ENCODE results near the gene HSF4. TPM values are rescaled to one million over a fixed set of nuclear protein-coding genes. Genes with fewer than 3 reads are reported as not detected.
A peak's percentile ranks its signal among the peaks of the same experiment; 100 is the strongest.

The HSF4 gene
- total RNA-seq, 2 experiments from 2014 or later: 9.3 to 10.1 TPM

DNA sequence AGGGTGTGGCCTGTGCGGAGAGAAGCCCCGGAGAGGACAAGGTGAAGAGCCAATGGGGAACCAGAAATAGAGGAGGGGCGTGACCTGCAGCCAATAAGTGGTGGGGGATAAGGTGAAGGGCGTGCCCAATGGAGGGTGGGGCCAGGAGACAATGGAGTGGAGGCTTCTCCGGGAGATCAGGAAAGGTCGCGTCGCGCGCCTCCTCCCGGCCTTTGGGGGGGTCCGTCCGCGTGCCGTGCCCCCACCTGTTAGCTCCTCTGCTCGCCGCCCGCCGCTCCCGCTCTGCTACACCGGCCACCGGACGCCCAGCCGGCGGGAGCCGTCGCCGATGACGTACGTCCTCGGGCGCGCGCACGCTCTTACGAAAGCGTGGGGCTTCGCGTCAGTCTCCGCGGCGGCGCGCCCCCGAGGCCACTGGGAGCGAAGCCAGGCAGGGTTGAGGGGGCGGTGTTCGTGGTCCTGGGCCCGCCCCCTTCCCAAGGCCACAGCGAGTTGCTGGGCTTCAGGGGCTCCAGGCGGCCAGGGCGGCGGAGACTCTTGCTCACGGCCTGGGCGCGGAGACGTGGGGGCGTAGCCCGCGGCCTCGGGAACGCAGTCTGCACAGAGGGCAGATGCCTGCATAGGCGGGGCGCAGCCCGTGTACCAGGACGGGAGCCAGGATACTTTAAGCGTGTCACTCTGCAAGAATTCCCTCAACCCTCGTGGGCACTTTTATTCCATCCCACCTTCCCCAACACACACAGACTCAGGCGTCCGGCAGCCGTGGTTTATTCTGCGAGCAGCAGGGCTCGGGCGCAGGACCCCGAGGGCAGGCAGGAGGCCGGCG, 19.3 kb downstream of the HSF4 start, which contains the start of gene MATCAP1:
TSS of gene MATCAP1 (minus strand) at position 337 of the 826 bp plus-strand sequence. CDS start 3,353 bp downstream, outside the sequence.
- H3K27me3 Mint-ChIP-seq: peaks cover 25% of the 10 kb centered on the region
- peak within 1 kb of the TSS; percentile 53 for H3K4me3 Mint-ChIP-seq
- no peak within 1 kb of the TSS for H3K27ac Mint-ChIP-seq
- peak; percentile 92 for DNase-seq
- H3K36me3 Mint-ChIP-seq: peaks cover 1% of the 10 kb centered on the region
- no peaks in the 10 kb centered on the region for H3K9me3 Mint-ChIP-seq
- peaks cover 9% of the 10 kb centered on the region for H3K4me1 Mint-ChIP-seq

DNA sequence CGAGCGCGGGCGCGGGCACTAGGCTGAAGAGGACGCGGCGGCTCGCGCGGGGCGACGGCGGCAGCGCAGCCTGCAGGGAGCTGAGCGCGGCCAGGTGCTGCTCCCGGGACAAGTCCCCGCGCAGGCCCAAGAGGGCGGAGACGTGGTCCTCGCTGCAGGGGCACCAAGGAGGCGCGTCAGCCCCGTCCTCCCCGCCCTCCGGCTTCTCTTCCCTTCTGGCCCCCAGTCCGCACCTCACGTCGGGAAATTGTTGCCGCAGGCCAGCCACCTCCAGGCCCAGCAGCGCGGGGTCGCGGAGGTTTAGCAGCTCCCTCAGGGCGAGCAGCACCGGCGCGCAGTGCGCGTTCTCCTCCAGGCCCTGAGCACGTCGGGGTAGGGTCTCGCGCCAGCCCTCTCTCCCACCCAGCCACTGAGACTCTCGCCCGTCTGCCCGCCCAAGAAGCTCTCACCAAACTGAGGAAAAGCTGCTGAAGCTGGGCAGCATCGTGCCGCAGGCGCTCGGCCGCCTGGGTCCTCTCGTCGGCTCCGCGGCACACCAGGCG, 20.0 kb downstream of the HSF4 start:
- Mint-ChIP-seq H3K27me3 (peaks cover 18% of the 10 kb centered on the region), H3K4me1 (peaks cover 9% of the 10 kb centered on the region), H3K4me3 (peak overlapping the region; percentile 53), H3K36me3 (no peaks in the 10 kb centered on the region), H3K27ac (no peak overlapping the region), H3K9me3 (no peaks in the 10 kb centered on the region)
- DNase-seq: no peak

DNA sequence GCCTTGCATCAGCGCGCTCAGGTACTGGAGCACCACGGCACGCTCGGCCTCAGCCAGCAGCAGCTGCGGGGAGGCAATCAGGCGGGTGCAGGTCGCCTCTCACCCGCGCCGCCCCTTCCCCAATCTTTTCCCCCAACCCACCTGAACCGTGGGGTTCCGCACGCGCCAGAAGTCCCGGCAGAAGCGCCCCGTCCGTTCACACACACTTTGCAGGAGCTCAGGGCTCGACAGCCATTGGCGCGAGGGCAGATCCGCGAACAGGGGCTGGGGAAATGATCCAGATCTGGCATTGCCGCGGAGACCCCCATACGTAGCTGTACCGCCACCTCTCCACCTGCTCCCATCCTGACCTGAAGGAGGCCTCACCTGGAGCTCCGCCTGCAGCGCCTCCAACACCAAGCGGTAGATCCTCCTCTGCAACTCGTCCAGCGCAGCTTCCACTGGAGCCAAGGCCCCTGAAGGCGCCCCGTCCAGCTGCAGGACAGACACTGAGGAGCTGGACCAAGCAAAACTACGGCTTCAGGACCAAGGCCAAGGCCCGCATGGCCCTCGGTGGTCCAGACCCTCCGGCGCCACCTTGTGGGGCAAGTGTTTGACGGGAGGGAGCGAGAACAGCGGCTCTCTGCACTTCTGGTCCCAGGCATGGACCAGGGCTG, 20.6 kb downstream of the HSF4 start:
- Mint-ChIP-seq H3K36me3 (no peaks in the 10 kb centered on the region), H3K4me3 (peak overlapping the region; percentile 74), H3K27me3 (peaks cover 13% of the 10 kb centered on the region), H3K27ac (no peak overlapping the region), H3K9me3 (no peaks in the 10 kb centered on the region), H3K4me1 (peaks cover 9% of the 10 kb centered on the region)
- DNase-seq: peak; percentile 85

DNA sequence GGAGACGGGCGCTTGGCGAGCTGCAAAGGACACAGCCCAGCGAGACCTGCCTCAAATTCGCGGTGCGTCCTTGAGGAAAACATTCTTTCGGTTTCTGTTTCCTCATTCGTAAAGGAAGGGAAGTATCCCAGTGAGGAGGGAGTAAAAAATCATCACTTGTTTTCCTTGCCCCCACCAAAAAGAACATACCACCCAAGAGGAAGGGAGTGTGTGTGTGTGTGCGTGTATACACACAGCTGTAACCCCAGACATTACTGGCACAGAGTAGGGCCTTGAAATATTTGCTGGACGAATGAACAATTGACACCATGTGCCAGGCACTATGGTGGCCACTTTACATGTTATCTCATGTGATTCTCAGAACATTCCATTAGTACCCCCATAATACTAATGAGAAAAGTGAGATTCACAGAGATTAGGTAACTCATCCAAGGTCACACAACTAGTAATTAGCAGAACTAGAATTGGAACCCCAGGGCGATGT, 21.1 kb downstream of the HSF4 start:
- H3K4me3 Mint-ChIP-seq: no peak overlapping the region
- H3K27me3 Mint-ChIP-seq: peaks cover 13% of the 10 kb centered on the region
- H3K4me1 Mint-ChIP-seq: peaks cover 9% of the 10 kb centered on the region
- DNase-seq: no peak
- no peak overlapping the region for H3K27ac Mint-ChIP-seq
- H3K36me3 Mint-ChIP-seq: no peaks in the 10 kb centered on the region
- H3K9me3 Mint-ChIP-seq: no peaks in the 10 kb centered on the region

DNA sequence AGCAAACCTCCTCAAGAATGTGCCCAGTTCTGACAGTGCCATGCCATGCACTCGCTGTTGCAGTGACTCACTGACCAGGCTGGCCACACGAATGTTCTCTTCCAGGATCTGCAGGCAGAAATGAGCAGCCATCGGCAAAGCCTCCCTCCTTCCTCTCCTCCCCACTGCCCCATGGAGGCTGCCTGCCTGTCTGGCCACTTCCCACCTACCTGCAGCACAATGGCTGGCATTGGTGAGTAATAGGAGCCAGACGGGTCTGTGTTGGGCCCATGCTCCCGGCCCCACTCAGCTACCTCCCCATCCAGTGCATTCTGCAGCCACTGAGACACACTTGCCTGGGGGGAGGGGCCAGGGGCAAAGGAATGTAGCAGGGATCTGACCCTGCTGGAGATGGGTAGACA, 22.0 kb downstream of the HSF4 start:
- peaks cover 12% of the 10 kb centered on the region for H3K4me1 Mint-ChIP-seq
- DNase-seq: no peak

DNA sequence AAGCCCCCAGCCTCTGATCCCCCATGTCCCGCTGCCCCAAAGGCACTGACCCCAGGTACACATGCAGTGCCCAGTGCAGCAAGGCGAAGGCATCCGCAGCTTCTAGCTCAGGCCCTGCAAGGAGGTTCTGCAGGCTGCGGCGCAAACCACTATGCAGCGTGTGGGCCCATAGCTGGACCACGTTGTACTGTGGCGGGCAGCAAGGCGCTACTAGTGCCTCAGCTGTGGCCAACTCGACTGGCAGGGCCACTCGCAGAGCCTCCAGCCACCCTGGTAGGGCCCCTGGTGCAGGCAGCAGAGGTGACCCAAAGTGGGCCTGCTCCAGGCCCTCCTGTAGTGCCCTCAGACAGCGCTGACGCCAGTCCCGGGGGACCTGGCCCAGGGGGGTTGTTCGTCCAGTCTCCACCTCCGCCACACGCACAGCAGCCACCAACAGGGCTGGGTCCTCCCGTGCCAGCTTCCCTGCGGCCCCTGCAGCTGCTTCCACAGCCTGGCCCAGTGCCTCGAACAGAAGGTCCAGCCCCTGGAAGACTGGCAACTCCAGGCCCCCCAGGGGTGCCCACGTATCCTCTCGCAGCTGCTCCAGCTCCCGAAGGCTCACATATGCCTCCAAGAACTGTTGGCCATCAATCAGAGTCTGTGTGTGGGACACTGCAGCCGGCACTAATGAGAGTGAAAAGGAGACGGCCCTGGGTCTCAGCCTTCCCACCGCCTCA, 22.8 kb downstream of the HSF4 start:
- no peak for DNase-seq
- Mint-ChIP-seq H3K4me1 (peaks cover 12% of the 10 kb centered on the region), H3K27me3 (peaks cover 13% of the 10 kb centered on the region), H3K9me3 (no peaks in the 10 kb centered on the region), H3K4me3 (no peak overlapping the region), H3K27ac (no peak overlapping the region), H3K36me3 (no peaks in the 10 kb centered on the region)

More for the DNA sequence above, 22.0 kb downstream of the HSF4 start:
- Mint-ChIP-seq H3K27me3 (peaks cover 13% of the 10 kb centered on the region), H3K9me3 (no peaks in the 10 kb centered on the region), H3K27ac (no peak overlapping the region), H3K36me3 (no peaks in the 10 kb centered on the region), H3K4me3 (no peak overlapping the region)

DNA sequence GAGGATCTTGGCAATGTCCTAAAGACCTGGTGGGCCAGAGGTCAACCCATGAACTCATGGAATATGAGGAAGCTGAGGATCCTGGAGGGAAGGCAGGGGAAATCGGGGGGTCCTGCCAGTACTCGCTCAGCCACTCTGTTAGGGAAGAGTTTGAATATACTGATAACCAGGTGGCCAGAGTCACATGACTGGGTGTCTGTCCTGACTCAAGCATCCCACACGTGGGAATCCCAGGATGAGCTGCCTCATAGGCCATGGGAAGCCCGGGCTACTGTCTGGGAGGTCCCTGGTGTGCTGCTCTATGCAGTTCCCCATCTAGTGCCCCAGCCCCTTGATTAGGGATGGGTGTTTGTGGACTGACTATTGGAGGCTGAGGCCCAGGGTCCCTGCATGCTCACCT, 23.8 kb downstream of the HSF4 start:
- no peak overlapping the region for H3K4me3 Mint-ChIP-seq
- H3K4me1 Mint-ChIP-seq: peaks cover 19% of the 10 kb centered on the region
- H3K36me3 Mint-ChIP-seq: peaks cover 10% of the 10 kb centered on the region
- no peak overlapping the region for H3K27ac Mint-ChIP-seq
- no peaks in the 10 kb centered on the region for H3K9me3 Mint-ChIP-seq
- DNase-seq: no peak
- peaks cover 13% of the 10 kb centered on the region for H3K27me3 Mint-ChIP-seq

DNA sequence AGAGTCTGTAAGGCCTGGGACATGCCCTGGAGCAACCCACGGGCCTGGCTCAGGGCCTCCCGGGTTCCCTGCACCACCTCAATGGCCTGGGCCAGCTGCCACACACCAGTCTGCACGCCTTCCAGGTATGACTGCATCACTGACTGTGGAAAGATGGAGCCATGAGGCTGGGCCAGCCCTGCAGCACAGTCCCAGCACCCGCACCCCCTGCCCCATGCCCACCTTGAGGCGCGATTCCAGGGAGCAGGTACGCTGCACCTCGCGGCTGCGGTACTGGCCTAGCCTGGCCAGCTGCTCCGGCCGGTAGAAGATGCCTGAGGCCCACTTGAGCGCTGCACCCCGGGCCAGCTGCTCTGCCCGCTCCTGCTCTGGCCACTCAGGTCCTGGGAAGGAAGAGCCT, 24.3 kb downstream of the HSF4 start:
- no peaks in the 10 kb centered on the region for H3K9me3 Mint-ChIP-seq
- H3K36me3 Mint-ChIP-seq: peaks cover 15% of the 10 kb centered on the region
- H3K4me3 Mint-ChIP-seq: no peak overlapping the region
- H3K27ac Mint-ChIP-seq: no peak overlapping the region
- peaks cover 13% of the 10 kb centered on the region for H3K27me3 Mint-ChIP-seq
- peaks cover 24% of the 10 kb centered on the region for H3K4me1 Mint-ChIP-seq
- DNase-seq: no peak

DNA sequence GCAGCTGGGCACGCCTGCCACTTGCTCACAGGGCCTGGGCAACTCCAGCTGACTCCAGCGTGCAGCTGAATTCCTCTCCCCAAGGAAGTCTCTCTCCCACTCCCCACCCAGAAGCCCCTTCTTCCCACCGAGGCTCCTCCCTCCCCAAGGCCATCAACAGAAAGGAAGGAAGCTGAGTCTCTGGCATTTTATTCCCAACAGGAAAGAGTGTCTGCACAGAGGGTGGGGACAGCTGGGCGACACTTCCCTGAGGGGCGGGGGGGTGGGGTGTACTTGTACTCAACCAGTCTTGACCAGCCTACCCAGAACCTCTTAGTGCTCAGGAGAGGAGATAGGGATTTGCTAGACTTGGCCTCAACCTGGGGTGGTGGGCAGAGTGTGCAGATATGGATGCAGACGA, 25.5 kb downstream of the HSF4 start, which contains the start of gene EXOC3L1:
TSS of gene EXOC3L1 (minus strand) at position 96 of the 400 bp plus-strand sequence. CDS start 460 bp downstream, outside the sequence.
- Mint-ChIP-seq H3K36me3 (peaks cover 23% of the 10 kb centered on the region), H3K27ac (no peak within 1 kb of the TSS), H3K9me3 (no peaks in the 10 kb centered on the region), H3K4me1 (peaks cover 24% of the 10 kb centered on the region), H3K4me3 (no peak within 1 kb of the TSS), H3K27me3 (peaks cover 12% of the 10 kb centered on the region)
- DNase-seq: no peak

DNA sequence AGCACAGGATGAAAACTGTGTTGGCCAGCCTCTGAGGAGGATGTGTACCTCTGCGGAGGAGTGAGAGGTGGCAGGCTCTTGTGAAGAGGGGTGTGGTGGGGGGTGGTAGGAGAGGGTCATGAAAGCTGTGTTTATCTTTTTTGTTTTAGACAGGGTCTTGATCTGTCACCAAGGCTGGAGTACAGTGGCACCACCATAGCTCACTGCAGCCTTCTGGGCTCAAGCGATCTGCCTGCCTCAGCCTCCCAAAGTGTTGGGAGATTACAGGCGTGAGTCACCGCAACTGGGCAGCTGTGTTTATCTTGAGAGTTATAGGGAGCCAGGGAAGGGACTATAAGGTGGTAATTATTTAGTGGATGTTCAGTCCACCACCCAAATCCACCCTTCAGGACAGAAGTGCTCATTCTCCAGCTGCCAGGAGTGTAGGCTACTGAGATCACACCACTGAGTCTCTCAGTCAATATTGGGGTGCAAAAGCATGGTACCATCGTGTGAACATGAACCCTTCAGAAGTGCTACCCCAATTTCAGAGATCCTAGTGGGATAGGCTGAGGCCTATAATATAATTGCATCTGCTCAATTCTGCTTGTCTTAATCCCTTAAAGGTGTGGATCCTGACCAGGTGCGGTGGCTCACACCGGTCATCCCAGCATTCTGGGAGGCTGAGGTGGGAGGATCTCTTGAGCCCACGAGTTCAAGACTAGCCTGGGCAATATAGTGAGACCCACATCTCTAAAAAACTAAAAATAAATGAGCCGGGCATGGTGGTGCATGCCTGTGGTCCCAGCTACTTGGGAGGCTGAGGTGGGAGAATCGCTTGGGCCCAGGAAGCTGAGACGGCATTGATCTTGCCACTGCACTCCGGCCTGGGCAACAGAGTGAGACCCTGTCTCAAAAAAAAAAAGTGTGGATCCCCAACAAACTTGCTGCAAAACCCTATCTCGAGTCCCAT, 26.2 kb downstream of the HSF4 start:
- Mint-ChIP-seq H3K4me3 (peak overlapping the region; percentile 95), H3K9me3 (no peaks in the 10 kb centered on the region), H3K4me1 (peaks cover 18% of the 10 kb centered on the region), H3K36me3 (peaks cover 29% of the 10 kb centered on the region), H3K27me3 (peaks cover 6% of the 10 kb centered on the region), H3K27ac (peak overlapping the region; percentile 78)
- no peak for DNase-seq

DNA sequence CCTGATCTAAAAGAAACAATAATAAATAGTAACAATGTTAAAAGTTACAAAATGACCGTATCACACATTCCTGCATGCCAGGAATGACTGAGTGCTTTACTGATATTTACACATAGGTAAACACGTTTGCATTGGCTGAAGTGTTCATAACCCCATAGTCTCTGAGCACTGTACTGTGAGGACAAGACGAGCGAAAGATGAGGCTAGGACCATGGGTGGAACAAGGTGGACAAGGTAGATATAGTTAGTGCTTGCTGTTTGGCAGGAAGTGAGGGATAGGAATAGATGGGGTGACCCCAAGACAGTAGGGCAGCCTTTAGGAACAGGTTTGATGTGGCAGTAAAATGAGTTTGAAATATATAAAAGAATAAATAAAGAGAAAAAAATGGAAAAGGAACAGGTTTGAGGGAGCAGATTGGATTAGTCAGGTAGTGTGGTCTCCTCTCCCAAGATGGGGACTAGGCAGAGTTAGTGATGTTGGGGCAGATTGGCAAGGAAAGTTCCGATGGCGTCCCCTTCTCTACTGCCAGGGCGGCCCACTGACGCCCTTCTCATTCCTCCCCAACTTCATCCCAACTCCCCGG, 27.0 kb downstream of the HSF4 start:
- no peak for DNase-seq
- Mint-ChIP-seq H3K4me1 (peaks cover 23% of the 10 kb centered on the region), H3K27ac (peak overlapping the region; percentile 78), H3K27me3 (peaks cover 6% of the 10 kb centered on the region), H3K9me3 (no peaks in the 10 kb centered on the region), H3K4me3 (peak overlapping the region; percentile 95), H3K36me3 (peaks cover 36% of the 10 kb centered on the region)

DNA sequence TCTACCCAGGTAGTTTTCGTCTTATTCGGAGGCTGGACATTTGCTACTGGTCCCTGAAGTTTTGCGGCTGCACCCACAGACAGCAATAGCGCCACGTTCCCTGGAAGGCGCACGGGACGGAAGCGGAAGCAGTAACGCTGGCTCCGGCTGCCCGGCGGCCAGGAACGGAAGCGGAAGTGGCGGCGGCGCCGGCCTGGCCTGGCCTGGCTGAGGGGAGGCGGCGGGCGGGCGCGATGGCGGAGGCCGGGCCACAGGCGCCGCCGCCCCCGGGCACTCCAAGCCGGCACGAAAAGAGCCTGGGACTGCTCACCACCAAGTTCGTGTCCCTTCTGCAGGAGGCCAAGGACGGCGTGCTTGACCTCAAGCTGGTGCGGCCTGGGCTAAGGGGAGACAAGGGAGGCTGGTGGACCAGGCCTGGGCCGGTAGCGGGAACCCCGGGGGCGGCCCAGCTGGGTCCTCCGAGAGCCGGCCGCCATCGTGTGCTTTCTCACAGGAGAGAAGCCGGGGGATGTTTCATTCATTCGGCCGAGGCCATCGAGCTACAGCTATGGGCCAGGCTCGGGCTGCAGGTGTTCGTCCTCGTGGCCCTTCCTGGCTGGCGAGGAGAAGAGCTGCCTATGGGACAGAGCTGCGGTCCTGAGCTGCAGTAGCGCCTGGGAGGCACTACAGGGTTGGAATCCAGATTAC, 27.6 kb downstream of the HSF4 start, which contains the start of gene E2F4:
TSS of gene E2F4 (plus strand) at position 161 of the 687 bp plus-strand sequence. CDS start at position 234, 73 bp downstream.
- H3K27me3 Mint-ChIP-seq: no peaks in the 10 kb centered on the region
- peaks cover 26% of the 10 kb centered on the region for H3K4me1 Mint-ChIP-seq
- no peaks in the 10 kb centered on the region for H3K9me3 Mint-ChIP-seq
- DNase-seq: peak; percentile 91
- peak within 1 kb of the TSS; percentile 82 for H3K27ac Mint-ChIP-seq
- peaks cover 41% of the 10 kb centered on the region for H3K36me3 Mint-ChIP-seq
- peak within 1 kb of the TSS; percentile 95 for H3K4me3 Mint-ChIP-seq

DNA sequence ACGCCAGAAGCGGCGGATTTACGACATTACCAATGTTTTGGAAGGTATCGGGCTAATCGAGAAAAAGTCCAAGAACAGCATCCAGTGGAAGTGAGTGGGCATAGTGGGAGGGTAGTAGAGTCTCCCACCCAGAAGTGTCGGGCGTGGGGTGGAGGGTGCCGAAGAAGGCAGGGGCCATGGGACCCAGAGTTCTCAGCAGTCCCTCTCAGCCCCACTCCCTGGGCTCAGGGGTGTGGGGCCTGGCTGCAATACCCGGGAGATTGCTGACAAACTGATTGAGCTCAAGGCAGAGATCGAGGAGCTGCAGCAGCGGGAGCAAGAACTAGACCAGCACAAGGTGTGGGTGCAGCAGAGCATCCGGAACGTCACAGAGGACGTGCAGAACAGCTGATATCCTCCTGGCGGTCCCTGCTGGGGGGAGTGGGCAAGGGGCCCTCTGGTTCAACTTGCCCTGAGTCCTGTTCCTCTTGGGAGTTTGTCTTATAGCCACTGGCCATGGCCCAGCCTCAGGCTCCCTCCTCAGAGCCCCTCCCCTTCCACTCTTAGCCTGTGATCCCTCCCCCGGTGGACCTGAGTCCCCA, 28.3 kb downstream of the HSF4 start:
- Mint-ChIP-seq H3K27me3 (no peaks in the 10 kb centered on the region), H3K4me3 (peak overlapping the region; percentile 95), H3K36me3 (peaks cover 41% of the 10 kb centered on the region), H3K4me1 (peaks cover 26% of the 10 kb centered on the region), H3K9me3 (no peaks in the 10 kb centered on the region), H3K27ac (peak overlapping the region; percentile 82)
- DNase-seq: no peak

Measured in activated naive CD8-positive, alpha-beta T cell treated with anti-CD3 and anti-CD28 coated beads for 36 hours (primary cell).